SK-N-DZ (cell line): ENCODE results near the gene KIF6.
"Not testable (repeated sequence)": the region's sequence is repeated elsewhere in the genome, so short reads cannot be mapped to it uniquely, and the experiment has no call there.

Source experiments
- DNase-seq: peaks from one replicate; pipeline ENCODE4 v3.0.0-alpha.2; 2015; ENCODE audit warnings: low spot score

KIF6 gene

GRCh38 chr6:39558591-39559190 lies 166.5 kb downstream of the KIF6 start:
- DNase-seq: no peak

GRCh38 chr6:39558079-39558478 lies 167.1 kb downstream of the KIF6 start:
- DNase-seq: no peak

- no peak for DNase-seq
Measured at GRCh38 chr6:39555136-39555535, 170.1 kb downstream of the KIF6 start.

GRCh38 chr6:39553860-39554802 lies 171.1 kb downstream of the KIF6 start:
- no peak for DNase-seq

- no peak for DNase-seq
Measured at GRCh38 chr6:39553029-39553428, 172.2 kb downstream of the KIF6 start.

- no peak for DNase-seq
Measured at GRCh38 chr6:39550191-39550590, 175.0 kb downstream of the KIF6 start.

- no peak for DNase-seq
Measured at GRCh38 chr6:39546731-39547130, 178.5 kb downstream of the KIF6 start.

- no peak for DNase-seq
Measured at GRCh38 chr6:39543950-39544349, 181.3 kb downstream of the KIF6 start.

- no peak for DNase-seq
Measured at GRCh38 chr6:39543095-39543494, 182.1 kb downstream of the KIF6 start.

GRCh38 chr6:39540454-39540853 lies 184.8 kb downstream of the KIF6 start:
- DNase-seq: no peak

- DNase-seq: no peak
Measured at GRCh38 chr6:39530201-39530759, 194.9 kb downstream of the KIF6 start.

GRCh38 chr6:39527792-39528564 lies 197.2 kb downstream of the KIF6 start:
- no peak for DNase-seq

- DNase-seq: no peak
Measured at GRCh38 chr6:39524007-39524406, 201.2 kb downstream of the KIF6 start.

- DNase-seq: no peak
Measured at GRCh38 chr6:39521958-39522357, 203.2 kb downstream of the KIF6 start.

GRCh38 chr6:39520916-39521315 lies 204.3 kb downstream of the KIF6 start:
- no peak for DNase-seq

GRCh38 chr6:39520411-39520810 lies 204.8 kb downstream of the KIF6 start:
- no peak for DNase-seq

GRCh38 chr6:39518221-39518620 lies 207.0 kb downstream of the KIF6 start:
- DNase-seq: no peak

GRCh38 chr6:39517756-39518155 lies 207.5 kb downstream of the KIF6 start:
- no peak for DNase-seq

GRCh38 chr6:39516471-39516870 lies 208.7 kb downstream of the KIF6 start:
- no peak for DNase-seq

- no peak for DNase-seq
Measured at GRCh38 chr6:39515471-39515870, 209.7 kb downstream of the KIF6 start.

GRCh38 chr6:39515006-39515405 lies 210.2 kb downstream of the KIF6 start:
- DNase-seq: no peak

- not testable (repeated sequence) for DNase-seq
Measured at GRCh38 chr6:39509831-39510230, 215.4 kb downstream of the KIF6 start.
